Renal cortex interstitium (tissue), 11 donors: Measurements from ENCODE around the gene TGM3. TPM values are rescaled to one million over a fixed set of nuclear protein-coding genes. Genes with fewer than 3 reads are reported as not detected.

Experiments
- DNase-seq, 11 donors: peaks; one replicate each; pipeline ENCODE4 v3.0.0-alpha.2; 2013; ENCODE audit warnings: low read depth in 9 of 11, low spot score in 4 of 11; ENCODE audit errors: extremely low read depth in 1 of 11
- polyA plus RNA-seq, 3 donors: library from polyadenylated mRNA; unstranded; fragments of 120-200 nt; gene quantifications; one replicate each; pipeline ENCODE4 v1.2.1, GENCODE V29; 2013; ENCODE audit not compliant: insufficient read length in 3 of 3

The TGM3 gene
- polyA plus RNA-seq, 3 donors: 0.58 to 0.98 (median 0.65) TPM

DNA sequence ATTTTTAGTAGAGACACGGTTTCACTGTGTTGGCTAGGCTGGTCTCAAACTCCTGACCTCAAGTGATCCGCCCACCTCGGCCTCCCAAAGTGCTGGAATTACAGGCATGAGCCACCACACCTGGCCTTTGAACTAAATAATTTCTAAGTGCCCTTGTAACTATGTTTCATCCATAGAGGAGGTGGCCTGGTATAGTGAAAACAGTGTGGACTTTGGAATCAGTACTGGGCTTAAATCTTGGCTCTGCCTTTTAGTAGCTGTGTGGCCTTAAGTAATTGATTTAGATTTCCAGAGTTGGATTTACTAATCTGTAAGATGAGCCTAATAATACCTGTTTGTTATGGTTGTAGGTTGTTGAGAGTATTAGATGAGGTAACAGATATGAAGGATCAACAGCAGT is 14.2 kb upstream of the TGM3 start:
- no peak for DNase-seq

DNA sequence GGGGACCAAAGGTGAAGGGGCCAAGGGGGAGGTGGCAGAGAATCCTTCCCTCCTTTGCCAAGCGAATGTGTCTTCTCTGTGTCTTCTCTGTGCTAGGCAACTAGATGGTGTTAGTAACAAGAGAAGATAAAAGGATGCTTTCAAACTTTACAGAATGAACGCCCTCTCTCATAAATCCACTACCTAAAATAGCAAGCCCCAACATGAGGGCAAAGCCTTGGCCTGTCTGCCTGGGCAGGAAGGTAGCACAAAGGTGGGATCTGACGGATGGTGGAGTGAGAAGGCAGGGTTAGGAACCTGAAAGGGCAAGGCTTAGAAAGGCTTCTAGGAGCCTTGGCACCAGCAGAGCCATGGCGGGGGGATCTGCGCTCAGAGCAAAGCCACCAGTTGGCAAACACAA is 13.6 kb upstream of the TGM3 start:
- no peak for DNase-seq

DNA sequence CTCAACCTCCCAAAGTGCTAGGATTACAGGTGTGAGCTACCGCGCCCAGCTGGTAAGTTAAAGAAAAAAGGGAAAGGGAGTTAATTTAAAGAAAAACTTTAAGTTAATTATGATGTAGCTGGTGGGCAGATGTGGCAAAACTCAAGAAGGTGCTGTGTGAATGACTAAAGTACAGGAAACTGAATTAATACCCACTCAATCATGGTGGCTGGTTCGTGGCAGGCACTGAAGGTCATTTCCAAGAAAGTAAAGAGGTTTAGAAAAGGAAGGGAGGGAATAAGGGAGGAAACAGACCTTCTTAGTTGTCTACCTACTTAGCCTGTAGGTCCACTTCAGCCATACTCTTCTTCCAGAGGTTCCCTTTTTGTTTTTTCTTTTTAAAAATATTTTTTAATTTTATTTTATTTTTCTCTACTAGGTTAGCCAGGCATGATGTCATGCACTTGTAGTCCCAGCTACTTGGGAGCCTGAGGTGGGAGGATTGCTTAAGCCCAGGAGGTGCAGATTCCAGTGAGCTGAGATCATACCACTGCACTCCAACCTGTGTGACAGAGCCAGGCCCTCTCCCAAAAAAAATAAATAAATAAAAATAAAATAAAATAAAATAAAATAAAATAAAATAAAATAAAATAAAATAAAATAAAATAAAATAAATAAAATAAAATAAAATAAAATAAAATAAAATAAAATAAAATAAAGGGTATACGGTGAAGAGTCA is 11.9 kb upstream of the TGM3 start:
- no peak for DNase-seq

DNA sequence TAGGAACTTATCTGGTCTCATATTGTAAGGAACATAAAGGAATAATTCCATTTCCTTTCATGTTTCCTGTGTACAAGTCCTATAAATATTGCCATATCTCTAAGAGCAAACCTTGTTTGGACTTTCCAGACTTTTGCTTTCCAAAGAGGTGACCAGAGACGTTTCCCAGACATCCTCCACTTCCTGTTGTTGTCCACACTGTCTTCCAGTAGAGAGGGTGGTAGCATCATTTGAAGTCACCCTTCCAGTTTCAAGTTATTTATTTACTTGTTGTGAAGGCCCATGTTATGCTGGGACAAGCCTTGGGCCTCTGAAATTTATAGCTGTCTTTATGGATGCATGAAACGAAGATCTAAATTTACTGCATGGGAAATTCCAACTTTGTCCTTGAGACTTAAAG is 10.6 kb upstream of the TGM3 start:
- no peak for DNase-seq

DNA sequence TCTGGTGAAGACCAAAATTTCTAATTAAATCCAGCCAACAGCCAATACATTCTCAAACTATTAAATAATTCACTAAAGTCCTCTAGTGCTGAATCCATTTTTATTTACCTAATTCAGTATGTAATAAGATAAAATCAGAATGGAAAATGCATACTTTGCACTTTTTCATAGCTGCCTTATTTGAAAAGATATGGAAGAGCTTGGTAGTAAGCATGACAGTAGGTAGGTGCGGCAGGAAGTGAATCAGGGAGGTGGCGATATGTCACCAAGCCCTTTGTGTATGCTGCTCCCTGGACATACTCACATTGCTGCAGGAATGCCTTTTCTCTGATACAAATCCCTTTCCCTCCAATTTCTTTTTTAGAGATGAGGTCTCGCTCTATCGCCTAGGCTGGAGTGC is 10.2 kb upstream of the TGM3 start:
- DNase-seq: no peak

DNA sequence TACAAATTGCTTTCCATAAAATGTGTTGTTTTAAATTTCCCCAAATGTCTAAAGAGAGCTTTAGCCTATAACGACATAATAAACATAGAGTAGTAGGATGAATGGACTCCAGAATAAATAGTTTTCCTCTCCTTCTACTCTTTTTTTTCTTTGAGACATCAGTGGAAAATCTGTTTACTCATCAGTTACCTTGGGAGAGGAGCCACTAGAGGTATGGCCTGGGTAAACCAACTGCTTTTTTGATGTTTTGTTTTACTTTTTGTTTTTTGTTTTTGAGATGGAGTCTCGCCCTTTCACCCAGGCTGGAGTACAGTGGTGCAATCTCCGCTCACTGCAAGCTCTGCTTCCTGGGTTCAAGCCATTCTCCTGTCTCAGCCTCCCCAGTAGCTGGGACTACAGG is 8.3 kb upstream of the TGM3 start:
- no peak for DNase-seq

DNA sequence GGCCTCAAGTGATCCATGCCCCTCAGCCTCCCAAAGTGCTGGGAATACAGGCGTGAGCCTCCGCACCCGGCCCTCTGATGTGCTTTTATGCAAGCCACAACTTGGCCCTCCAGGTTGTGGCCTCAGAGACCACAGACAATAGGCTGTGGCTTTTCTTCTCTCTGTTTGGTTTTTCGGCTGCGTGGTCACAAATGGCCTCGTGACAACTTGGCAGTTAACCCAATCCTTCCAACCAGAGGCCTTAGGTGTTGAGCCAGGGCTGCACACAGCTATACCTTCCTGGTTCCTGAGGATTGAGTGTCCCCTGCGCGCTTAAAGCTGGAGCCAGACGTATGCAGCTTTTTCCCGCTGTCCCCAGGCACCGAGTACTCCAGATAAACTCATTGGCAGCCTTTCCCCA is 6.3 kb upstream of the TGM3 start:
- no peak for DNase-seq

DNA sequence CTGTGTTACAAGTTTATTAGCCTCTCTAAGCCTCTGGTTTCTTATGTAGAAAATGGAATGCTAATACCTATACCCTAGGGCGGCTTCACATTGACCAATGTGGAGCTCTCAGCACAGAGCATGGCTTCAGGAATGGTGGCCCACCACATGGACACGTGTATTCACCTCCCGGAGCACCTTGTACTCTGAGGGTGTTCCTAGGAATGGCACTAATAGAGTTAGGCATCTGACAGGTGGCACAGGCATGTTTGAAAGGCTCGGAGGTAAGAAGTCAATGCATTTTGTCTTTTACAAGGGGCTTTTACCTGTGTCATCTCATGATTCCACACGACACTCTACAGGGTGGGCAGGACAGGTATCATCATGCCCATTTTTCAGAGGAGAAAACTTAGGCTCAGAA is 5.3 kb upstream of the TGM3 start:
- no peak for DNase-seq

DNA sequence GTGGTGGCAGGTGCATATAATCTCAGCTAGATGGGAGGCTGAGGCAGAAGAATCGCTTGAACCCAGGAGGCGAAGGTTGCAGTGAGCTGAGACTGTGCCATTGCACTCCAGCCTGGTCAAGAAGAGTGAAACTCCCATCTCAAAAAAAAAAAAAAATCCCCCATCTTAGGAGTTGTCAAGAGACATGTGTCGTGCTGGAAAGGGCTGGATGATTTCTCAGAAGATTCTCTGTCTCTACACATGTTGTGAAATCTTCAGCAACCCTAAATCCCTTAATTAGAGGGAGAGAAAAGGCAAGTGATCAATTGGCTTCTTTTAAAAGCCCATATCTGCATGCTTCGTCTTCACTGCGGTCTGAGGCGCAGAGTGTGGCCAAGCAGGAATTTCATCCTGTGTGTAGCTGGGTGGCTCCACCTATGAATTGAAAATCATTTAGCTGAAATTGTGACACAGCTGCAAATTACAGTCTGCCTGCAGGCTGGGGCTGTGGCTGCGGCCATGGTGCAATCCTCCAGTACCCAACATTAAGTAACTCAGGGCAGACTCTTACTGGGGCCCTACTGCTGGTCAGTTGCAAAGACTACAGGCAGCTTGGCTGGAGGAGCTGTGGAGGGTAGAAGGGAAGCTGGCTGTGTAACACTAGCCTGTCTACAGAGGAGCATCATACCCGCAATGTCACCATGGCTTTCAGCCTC is 3.2 kb upstream of the TGM3 start:
- DNase-seq: no peak

DNA sequence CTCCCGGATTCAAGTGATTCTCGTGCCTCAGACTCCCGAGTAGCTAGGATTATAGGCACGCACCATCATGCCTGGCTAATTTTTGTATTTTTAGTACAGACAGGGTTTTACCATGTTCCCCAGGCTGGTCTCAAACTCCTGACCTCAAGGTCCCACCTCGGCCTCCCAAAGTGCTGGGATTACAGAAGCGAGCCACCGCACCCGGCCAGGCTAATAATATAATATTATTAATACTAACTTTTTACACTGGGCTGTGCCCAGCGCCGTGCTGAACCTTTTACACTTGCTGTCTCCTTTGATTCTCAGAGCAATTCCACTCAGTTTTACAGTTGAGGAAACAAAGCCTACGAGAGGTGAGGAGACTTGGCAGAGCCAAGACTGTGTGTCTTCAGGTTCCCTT is 2.3 kb upstream of the TGM3 start:
- no peak for DNase-seq

DNA sequence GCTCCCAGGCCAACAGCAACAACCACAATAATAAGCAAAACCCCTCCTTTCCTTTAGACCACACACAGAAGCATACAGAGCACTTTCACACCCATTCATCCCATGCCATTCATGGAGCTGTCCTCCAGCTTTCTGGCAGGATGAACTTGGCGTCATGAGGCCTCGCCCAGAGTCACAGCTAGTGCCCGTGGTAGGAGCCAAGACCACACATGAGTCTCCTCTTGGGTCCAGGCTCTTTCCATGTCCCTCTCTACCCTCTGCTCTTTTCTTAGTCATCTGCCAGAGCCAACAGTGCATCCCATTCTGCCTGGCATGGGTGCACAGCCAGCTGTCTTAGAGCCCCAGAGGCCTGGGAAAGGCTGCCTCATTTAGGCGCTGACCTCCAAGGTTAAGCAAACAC is 1.8 kb upstream of the TGM3 start:
- no peak for DNase-seq

DNA sequence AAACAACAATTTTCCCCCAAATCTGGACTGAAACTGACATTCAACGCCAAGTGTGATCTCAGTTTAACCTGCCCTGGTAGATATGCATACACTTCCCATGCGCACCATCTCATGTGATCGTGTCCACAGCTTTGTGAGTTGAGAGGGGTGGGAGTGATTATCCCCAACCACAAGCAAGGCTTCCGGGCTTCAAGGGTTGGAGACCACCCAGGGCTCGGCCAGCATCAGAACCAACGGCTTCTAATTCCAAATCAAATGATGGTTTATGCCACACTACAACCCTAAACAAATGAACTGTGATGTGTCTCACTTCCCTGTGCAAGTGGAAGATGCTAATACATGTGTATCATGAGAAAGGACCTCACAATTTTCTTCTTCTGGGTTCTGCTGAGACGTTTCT is 515 bp upstream of the TGM3 start:
- DNase-seq: no peak

DNA sequence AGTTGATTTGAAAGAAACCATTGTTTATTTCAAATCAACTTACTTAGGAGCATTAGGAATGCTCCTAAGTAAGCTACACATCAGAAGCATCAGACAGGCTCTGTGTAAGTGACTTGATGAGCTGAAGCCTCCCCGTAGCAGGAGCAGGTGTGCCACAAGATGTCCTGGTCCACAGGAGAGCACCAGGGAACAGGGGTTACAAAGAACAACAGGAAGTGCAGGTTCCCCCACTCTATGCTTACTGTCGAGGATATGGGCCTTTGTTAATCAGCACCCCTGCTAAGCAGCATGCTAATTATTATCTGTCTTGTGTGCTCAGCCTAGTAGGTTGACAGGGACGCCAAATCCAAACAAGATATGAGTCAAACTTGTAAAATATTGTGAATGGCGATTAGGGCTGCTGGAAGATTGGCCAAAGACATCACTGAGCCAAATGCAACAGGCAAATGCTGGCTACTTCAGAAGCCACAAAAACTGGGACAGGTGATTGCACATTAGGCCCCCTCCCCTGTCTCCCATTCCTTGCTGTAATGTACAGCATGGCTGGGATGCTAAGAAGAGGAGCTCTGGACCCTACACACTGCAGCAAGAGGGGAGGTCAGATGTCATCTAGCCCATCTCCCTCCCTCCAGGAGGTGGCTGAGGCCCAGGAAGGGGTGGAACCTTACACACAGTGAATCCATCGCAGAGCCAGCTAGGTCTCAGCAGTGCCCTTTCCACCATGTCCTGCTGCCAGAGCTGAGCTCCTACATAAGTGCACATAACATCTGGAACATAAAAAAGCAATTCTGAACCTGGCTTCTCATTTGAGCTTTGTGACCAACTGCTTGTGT is 939 bp downstream of the TGM3 start:
- no peak for DNase-seq

DNA sequence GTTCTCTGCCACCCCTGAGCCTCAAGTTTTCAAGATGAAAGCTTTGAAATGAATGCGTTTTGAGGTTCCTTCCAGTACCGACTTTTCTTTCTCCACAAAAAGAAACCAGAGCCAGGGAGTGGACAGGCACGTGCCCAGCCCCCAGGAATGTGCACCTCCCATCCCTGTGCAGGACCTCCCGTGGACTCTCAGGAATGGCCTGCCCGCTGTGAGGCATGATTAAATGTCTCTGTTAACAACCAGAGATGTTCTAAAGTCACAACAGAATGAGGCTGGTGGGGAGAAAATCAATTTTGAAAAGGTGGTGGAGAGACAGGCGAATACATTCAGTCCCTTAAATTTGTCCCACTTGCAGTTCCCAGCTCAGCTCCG is 1.5 kb downstream of the TGM3 start:
- DNase-seq: no peak

DNA sequence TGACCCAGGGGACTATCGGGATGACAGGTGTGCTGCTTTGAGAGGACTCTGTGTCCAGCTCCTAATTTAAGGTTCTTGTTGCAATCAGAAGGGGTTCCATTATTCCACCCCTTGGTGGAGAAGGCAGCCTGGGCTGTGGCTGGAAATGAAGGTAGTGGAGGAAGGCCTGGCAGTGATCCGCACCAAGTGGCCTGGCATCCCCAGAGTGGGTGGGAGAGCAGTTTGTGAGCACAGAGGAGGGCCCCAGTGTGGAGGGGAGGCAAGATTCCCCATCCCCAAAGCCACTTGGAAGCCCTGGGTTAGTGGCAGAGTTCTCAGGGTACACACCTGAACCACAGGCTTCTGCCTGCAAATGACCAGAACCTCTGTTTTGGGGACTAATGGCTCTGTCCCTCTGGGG is 2.3 kb downstream of the TGM3 start:
- no peak for DNase-seq

DNA sequence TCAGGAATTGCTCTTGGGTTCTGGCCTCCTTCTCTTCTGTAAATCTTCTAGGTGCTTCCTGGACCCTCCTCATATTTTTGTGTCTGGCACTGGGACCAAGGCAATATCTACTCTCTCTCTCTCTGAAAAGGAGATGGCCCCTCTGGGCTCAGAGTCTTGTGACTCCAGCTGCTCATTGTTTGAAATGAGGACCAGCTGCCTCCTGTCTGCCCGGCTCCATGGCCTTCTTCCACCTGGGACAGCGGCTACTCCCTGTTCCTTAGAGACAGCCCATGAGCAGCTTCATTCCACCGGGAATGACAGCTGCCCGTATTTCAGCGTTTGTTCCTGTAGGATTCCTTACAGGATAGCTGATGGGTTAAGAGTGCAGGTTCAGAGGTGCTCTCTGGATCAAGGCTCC is 2.9 kb downstream of the TGM3 start:
- DNase-seq: no peak

DNA sequence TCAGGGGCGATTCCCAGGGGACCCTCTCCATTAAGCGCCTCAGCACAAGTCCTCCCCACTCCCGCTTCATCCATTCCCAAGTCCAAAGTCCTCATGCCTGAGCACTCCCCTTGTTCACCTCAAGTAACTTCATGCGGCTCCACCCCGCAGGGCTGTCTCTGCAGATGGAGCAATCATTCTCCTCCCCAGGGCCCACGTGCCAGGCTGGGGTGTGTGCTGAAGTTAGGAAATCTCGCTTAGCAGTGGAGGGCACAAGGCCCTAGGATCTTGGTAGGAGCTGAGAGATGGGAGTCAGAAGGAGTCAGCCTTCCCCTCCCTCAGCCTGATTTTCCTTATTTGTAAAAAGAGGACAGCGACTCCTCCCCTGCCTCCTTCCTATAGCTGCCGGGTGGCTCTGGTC is 3.5 kb downstream of the TGM3 start:
- DNase-seq: no peak

DNA sequence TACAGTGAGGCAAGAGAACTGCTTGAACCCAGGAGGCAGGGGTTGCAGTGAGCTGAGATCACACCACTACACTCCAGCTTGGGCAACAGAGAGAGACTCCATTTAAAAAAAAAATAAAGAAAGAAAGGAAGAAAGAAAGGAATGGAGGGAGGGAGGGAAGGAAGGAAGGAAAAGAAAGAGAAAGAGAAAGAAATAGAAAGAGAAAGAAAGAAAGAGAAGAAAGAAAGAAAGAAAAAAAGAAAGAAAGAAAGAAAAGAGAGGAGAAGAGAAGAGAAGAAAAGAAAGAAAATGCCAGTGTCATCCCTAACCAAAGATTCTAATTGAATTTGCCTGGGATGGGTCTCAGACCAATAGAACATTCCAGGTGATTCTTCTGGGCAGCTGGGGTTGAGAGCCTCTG is 4.2 kb downstream of the TGM3 start:
- DNase-seq: no peak

DNA sequence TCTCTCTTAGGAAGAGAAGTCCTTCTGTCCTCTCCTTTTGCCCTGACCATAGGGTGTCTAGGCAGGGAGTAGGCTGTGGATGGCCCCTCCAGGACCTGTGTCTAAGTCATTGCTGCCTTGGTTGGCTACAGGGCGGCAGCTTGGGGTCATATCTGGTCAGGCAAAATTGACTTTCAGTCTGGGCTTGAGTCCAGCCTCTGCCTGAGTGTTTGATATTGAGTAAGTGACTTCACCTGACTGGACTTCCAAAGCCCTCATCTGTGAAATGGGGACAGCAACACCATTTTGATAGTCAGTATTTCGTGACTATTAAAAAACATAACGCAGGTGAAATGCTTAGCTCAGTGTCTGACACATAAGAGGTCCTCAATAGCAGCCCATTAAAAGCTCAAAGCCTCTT is 4.6 kb downstream of the TGM3 start:
- DNase-seq: no peak

DNA sequence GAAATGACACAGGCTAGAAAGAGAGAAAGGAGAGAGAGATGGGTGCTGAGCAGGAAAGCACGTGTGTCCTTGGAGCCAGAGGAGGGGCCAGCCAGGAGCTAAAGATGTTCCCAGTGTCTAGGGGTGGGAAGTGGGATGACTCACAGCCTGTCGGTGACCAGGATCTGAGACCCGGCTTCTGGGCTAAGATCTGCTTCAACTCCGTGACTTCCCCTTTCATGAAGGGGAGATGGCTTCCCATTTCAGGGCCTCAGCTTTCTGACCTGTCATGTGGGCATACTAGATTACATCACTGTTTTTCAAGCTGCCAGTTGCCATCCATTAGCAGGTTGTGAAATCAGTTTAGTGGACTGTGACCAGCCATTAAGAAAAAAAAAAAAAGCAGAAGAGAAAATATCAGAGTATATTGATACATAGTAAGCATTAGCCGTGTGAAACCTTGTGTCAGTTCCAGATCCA is 5.4 kb downstream of the TGM3 start:
- DNase-seq: no peak
